SH-SY5Y (cell line): ENCODE measurements around the gene PLEKHG5.

ENCODE experiments used
- GATA2 ChIP-seq: IDR thresholded peaks from 2 replicates; pipeline ENCODE4 v1.6.1; 2011; ENCODE audit warnings: mild to moderate bottlenecking, low read depth, low read length
- GATA3 ChIP-seq: IDR thresholded peaks from 2 replicates; pipeline ENCODE4 v1.6.1; 2011; ENCODE audit warnings: low read depth, mild to moderate bottlenecking, low read length, moderate library complexity

DNA sequence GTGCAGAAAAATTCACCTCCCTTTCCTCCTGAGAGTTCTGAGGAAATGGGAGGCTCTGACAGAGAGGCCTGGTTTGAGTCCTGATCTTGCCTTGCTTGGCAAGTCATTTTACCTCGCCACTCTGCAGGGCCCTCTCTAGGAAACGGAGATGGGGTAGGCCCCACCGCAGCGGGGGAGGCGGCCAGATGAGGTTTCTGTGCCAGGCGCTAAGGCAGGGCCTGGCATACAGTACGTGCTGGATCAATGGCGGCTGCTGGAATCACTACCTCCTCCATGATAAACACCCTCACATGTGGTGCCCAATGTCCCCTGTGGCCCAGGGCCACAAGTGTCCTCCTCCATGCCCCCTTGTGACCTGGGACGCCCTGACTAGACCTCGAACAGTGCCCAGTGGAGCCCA is 499 bp upstream of the PLEKHG5 start:
- TF ChIP-seq GATA2 (no peak), GATA3 (no peak)
